Inferior parietal cortex (tissue), 1 donor: ENCODE data around the gene CBX7.
A peak's percentile ranks its signal among the peaks of the same experiment; 100 is the strongest.
"Not testable (repeated sequence)": the region's sequence is repeated elsewhere in the genome, so short reads cannot be mapped to it uniquely, and the experiment has no call there.

ENCODE experiments used
- DNase-seq: peaks from one replicate; pipeline ENCODE4 v3.0.0-alpha.2; 2016; ENCODE audit errors: extremely low spot score

The CBX7 gene

DNA sequence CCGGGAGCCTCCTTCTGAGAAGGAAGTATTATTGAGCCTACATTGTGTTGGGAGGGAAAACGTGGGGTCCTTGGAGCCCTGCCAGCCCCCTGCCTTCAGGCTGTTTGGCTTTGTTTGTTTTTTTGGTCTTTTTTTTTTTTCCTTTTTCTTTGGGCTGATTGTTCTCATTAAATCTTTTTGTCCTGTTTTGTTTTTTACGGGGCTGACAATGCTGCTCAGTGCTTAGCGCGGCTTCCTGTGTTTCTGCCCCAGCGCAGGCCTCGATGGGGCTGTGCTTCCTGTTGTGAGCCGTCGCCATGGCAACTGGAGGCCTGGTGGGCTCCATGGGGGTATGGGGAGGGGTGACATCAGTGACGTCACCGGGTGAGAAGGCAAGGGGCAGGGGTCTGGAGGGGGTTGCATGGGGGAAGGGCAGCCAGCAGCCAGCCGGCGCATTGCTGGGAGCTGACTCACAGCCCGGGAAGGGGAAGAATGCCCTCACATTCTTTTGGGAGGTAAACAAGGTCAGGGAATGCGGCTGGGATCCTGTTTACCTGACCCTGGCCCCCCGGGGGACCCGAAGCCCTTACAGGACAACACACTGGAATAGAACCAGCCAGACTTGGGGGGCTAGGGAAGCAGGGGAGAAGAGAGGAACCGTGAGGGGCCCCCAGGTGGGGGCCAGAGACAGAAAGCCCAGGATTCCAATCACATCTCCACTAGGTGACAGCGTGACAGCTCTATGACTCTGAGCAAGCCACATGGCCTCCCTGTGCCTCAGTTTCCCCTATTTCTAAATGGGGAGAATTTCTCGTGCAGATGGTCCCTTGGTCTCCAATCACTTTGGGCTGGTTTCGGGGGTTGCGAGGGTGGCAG, 22.2 kb upstream of the CBX7 start:
- DNase-seq = no peak

DNA sequence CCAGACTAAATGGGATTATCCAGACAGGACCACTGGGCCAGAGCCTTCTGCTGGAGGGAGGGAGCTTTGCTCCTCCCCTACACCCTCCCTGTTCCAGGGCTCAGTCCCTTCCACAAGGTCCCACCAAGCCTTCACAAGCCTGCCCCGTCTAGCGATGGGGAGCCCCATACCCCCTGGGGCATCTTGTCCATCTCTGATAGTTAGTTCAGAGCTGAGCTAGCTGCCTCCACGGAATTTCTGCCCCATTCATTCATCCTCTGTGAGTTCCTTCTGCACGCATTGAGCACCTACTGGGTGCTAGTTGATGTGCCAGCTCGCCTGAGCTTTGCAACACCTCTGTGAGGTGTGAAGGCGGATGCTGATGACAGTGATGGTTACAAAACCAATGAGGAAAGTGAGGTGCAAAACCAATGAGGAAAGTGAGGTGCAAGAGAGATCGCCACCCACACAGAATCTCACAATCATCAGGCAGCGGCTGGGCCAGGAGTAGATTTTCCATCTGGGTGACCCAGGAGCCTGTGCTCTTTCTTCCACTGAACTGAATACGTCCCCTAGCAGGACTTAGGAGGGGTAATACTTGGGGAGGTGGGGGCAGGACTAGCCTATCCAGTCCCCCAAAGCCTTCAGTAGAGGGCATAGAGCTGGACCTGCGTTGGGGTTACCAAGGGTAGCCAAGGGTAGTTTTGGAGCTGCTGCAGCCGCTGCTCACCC, 21.5 kb upstream of the CBX7 start:
- DNase-seq = no peak

DNA sequence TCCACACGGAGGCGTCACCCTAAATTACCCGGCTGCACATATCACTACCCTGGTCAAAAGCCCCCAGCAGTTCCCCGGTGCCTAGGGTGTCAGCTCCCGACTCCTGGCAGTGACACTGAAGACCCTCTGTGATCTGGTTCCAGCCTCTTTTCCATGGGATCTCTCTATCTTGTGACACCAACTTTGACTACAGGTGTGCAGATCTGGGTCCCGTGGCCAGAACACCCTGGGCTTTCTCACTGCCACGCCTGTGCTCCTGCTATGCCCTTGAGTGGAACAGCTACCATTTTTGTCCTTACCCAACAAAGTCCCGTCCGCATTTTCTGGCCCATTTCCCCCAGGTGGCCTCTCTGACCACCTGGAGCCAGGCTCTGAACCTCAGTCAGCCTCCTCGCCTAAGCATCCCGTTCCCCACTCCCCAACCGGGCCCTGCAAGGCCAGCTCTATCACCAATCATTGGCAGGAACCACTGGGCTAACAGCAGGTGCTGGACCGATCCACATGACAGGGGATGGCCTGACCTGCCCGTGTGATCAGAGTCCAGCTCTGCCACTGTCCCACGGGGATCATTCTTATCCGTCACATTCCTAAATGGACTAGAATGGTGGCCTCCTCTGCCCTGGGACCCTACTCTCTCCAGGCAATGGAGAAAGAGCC, 20.7 kb upstream of the CBX7 start:
- DNase-seq = no peak

GRCh38 chr22:39172265-39173049, 20.0 kb upstream of the CBX7 start:
- not testable (repeated sequence) for DNase-seq

DNA sequence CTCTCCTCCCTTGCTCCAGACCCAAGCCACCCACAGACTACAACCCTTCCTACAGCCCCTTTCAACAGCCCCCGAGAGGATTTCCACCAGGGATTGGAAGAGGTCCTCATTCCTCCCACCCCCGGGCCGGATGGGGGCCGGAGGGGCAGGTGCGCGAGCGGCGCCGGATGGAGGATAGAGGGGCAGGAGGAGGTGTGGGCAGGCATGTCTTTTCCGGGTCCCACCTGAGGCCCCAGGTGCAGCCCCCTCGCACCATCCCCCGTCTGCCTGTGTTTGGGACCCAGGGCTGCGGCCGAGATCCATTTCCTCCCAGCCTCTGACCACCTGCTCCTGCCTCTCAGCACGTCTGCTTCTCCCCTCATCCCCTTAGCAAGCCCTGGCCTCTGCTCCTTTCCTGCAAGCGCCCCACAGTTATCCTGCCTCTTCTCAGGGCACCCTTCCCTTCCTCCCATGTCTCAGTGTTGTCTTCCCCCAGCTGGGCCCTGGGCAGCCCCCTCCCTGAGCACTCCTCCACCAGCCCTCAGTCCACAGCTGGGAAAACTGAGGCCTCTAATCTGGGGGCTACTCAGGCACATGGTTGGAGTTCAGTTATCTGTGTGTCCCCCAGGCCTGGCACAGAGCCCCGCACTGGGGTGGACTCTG, 19.3 kb upstream of the CBX7 start:
- no peak for DNase-seq

DNA sequence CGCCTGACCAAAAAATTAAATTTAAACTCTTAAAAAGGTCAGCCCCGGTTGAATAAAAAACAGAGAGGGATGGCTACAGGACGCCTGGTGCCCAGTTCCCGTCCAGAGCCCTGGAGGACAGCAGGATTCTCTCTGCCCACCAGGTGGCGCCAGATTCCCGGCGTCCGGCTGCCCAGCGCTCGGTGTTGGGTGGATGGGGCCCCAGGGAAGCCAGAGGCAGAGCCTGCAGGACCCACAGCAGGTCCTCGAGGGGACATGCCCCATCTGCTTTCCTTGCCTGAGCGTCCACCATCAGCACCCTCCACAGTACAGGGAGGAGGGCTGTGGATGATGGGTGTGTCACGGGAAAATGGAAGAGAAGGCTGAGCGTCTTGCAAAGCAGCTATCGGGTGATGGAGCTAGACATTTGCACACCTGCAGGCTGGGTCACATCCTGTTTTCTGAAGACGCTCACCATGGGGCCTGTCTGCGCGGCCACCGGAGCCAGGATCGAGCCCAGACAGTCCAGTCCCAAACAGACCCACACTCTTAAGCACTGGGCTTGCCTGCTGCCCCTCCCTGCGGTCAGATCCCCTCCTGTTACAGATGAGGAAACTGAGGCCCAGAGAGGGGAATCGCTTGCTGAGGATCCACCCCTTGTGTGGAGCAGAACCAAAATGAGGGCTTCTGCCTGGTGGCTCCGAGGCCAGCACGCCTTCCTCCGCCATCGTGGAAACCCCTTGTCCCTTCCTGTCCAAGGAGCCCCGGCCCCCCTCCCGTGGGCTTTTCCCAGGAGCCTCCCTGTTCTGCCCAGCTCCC, 18.5 kb upstream of the CBX7 start:
- DNase-seq = peak; percentile 89

- DNase-seq = no peak
These were observed 17.5 kb upstream of the CBX7 start for GRCh38 chr22:39169797-39170466.

DNA sequence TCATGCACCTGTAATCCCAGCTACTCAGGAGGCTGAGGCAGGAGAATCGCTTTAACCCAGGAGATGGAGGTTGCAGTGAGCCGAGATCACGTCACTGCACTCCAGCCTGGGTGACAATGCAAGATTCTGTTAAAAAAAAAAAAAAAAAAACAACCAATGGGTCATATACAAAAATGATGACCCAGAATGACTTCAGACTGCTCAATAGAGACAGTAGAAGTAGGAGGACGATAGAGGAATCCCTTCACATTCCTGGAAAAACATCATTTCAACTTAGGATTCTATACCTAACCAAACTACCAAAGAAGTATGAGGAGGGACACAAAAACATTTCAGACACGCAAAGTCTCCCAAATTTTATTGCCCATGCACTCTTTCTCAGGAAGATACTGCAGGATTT, 14.1 kb upstream of the CBX7 start:
- no peak for DNase-seq

DNA sequence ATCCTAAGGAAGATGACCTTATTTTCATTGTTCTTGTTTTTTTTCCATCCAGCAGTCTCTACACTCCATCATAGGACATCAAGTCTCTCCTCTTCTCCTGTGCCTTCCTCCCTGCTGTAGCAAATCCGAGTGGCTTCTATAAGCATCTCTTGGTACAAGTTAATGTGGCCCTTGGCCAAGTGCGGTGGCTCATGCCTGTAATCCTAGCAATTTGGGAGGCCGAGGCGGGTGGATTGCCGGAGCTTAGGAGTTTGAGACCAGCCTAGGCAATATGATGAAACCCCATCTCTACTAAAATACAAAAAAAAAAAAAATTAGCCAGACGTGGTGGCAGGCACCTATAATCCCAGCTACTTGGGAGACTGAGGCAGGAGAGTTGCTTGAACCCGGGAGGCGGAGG, 3.6 kb upstream of the CBX7 start:
- not testable (repeated sequence) for DNase-seq

- DNase-seq = no peak
These were observed 2.9 kb upstream of the CBX7 start for GRCh38 chr22:39155421-39155820.

- no peak for DNase-seq
These were observed 789 bp upstream of the CBX7 start for GRCh38 chr22:39153220-39153717.

- no peak for DNase-seq
These were observed 413 bp downstream of the CBX7 start for GRCh38 chr22:39152024-39152510.

- DNase-seq = no peak
These were observed 1.0 kb downstream of the CBX7 start for GRCh38 chr22:39151329-39151975.

DNA sequence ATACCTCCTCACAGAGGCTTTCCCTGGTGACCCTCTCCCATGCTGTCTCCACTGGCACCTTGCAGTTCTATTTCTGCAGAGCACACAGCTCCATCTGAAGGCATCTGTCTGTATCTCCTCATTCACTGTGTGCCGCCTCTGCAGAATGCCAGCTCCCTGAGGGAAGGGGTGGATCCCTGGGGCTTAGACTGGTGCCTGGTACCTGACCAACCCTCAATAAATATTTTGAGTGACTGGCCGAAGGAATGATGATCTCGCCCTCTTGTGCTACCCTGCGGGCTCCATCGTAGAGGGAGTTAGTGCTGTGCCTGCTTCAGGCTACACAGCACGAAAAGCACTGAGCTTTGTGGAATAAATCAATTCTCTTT, 1.6 kb downstream of the CBX7 start:
- DNase-seq = no peak

GRCh38 chr22:39149915-39150847, 2.3 kb downstream of the CBX7 start:
- DNase-seq = no peak

GRCh38 chr22:39148727-39149535, 3.5 kb downstream of the CBX7 start:
- DNase-seq = no peak
